Body of pancreas (tissue), 4 donors: Measurements from ENCODE around the gene GRID2. TPM values are rescaled to one million over a fixed set of nuclear protein-coding genes. Genes with fewer than 3 reads are reported as not detected.

Experiments used
- ATAC-seq: fragments of 150-250 bp; one replicate; pipeline ENCODE4 v1.9.1; 2016
- DNase-seq, 4 donors: peaks; one replicate each; pipeline ENCODE4 v3.0.0-alpha.2; 2019
- H3K27ac ChIP-seq, 4 donors: fragments of 200-600 bp; sonication (generic); 1 replicate in 3 of 4; 2 replicates in 1 of 4; pipeline versions ENCODE4 v1.5.1 to v1.6.1; 2016 to 2019; ENCODE audit warnings: mild to moderate bottlenecking in 1 of 4, mixed read lengths in 1 of 4, moderate library complexity in 1 of 4
- H3K27me3 ChIP-seq, 2 donors: fragments of 200-600 bp; sonication (generic); one replicate each; pipeline ENCODE4 v1.6.0; 2016; ENCODE audit warnings: mild to moderate bottlenecking in 1 of 2
- H3K36me3 ChIP-seq, 2 donors: fragments of 200-600 bp; sonication (generic); replicated peaks in 1 of 2; 2 replicates each; pipeline ENCODE4 v1.5.1; 2016; ENCODE audit warnings: low read depth in 2 of 2; ENCODE audit not compliant: insufficient read depth in 1 of 2
- H3K4me1 ChIP-seq: fragments of 200-600 bp; sonication (generic); one replicate; pipeline ENCODE4 v1.6.0; 2016
- H3K4me3 ChIP-seq, 2 donors: fragments of 200-600 bp; sonication (generic); 1 replicate in 1 of 2; 2 replicates in 1 of 2; pipeline ENCODE4 v1.5.1; 2016 to 2019
- H3K9me3 ChIP-seq, 3 donors: fragments of 200-600 bp; sonication (generic); 1 replicate in 2 of 3; 2 replicates in 1 of 3; pipeline ENCODE4 v1.5.1; 2016
- CTCF ChIP-seq, 7 experiments: fragments of 450-650 bp in 4 of 7; fragments of 200-600 bp in 3 of 7; sonication (generic) in 3 of 7; IDR thresholded peaks; one replicate each; pipeline ENCODE4 v1.5.1; 2016 to 2019; ENCODE audit warnings: antibody characterized with exemption in 7 of 7
- POLR2A ChIP-seq, 3 donors: fragments of 450-650 bp; IDR thresholded peaks; one replicate each; pipeline ENCODE4 v1.6.1; 2016; ENCODE audit warnings: antibody characterized with exemption in 3 of 3, mild to moderate bottlenecking in 2 of 3
- WGBS, 2 donors: methylation state at CpG; one replicate each; pipeline ENCODE4 v1.1.5; 2017; 5-methylcytosine and 5-hydroxymethylcytosine counted together
- intact Hi-C: fragments of 100-400 bp; cut with DNase I; formaldehyde crosslinking; loops from one replicate; pipeline ENCODE4 v1.15.1; 2023
- total RNA-seq, 2 donors: library from RNA; depleted of rRNA; stranded (reverse); fragments of >200 nt; gene quantifications; one replicate each; pipeline ENCODE4 v1.1.0, GENCODE V29; 2016

The GRID2 gene
- total RNA-seq, 2 donors from 2014 or later = not detected

- H3K4me1 ChIP-seq = no peaks in the 10 kb centered on the region
- TF ChIP-seq CTCF (IDR thresholded peaks at IDR 0.05) (no peak), POLR2A (IDR thresholded peaks at IDR 0.05) (no peak)
- intact Hi-C loops = no loop called here
- no peak overlapping the region for H3K27ac ChIP-seq
- no peaks in the 10 kb centered on the region for H3K36me3 ChIP-seq
- no peaks in the 10 kb centered on the region for H3K27me3 ChIP-seq
- DNase-seq (no peak), ATAC-seq (no peak)
- H3K9me3 ChIP-seq = no peaks in the 10 kb centered on the region
- H3K4me3 ChIP-seq = no peak overlapping the region
Observed at GRCh38 chr4:92830771-92831170, 527.0 kb downstream of the GRID2 start.

GRCh38 chr4:92840880-92841279 lies 537.1 kb downstream of the GRID2 start:
- Histone ChIP-seq H3K9me3 (no peaks in the 10 kb centered on the region), H3K27me3 (no peaks in the 10 kb centered on the region), H3K36me3 (no peaks in the 10 kb centered on the region), H3K4me1 (no peaks in the 10 kb centered on the region), H3K4me3 (no peak overlapping the region), H3K27ac (no peak overlapping the region)
- DNase-seq (no peak), ATAC-seq (no peak)
- intact Hi-C loops = no loop called here
- TF ChIP-seq POLR2A (IDR thresholded peaks at IDR 0.05) (no peak), CTCF (IDR thresholded peaks at IDR 0.05) (no peak)

GRCh38 chr4:92843784-92844183 lies 540.0 kb downstream of the GRID2 start:
- Histone ChIP-seq H3K4me3 (no peak overlapping the region), H3K27me3 (no peaks in the 10 kb centered on the region), H3K4me1 (no peaks in the 10 kb centered on the region), H3K9me3 (no peaks in the 10 kb centered on the region), H3K27ac (no peak overlapping the region), H3K36me3 (no peaks in the 10 kb centered on the region)
- DNase-seq (no peak), ATAC-seq (no peak)
- TF ChIP-seq CTCF (IDR thresholded peaks at IDR 0.05) (no peak), POLR2A (IDR thresholded peaks at IDR 0.05) (no peak)
- intact Hi-C loops = no loop called here
- 78 to 83% methylated on average over 4 of the region's 4 CpGs for WGBS, 2 donors

- Histone ChIP-seq H3K36me3 (no peaks in the 10 kb centered on the region), H3K4me1 (no peaks in the 10 kb centered on the region), H3K27me3 (no peaks in the 10 kb centered on the region), H3K9me3 (no peaks in the 10 kb centered on the region), H3K27ac (no peak overlapping the region), H3K4me3 (no peak overlapping the region)
- ATAC-seq (no peak), DNase-seq (no peak)
- TF ChIP-seq POLR2A (IDR thresholded peaks at IDR 0.05) = no peak
- TF ChIP-seq CTCF (IDR thresholded peaks at IDR 0.05) = no peak
- intact Hi-C loops = no loop called here
Observed at GRCh38 chr4:92847026-92847425, 543.3 kb downstream of the GRID2 start.

- H3K9me3 ChIP-seq = no peaks in the 10 kb centered on the region
- no peaks in the 10 kb centered on the region for H3K36me3 ChIP-seq
- TF ChIP-seq POLR2A (IDR thresholded peaks at IDR 0.05) (no peak), CTCF (IDR thresholded peaks at IDR 0.05) (no peak)
- H3K27me3 ChIP-seq = no peaks in the 10 kb centered on the region
- no peak overlapping the region for H3K4me3 ChIP-seq
- ATAC-seq (no peak), DNase-seq (no peak)
- intact Hi-C loops = no loop called here
- H3K27ac ChIP-seq = no peak overlapping the region
- H3K4me1 ChIP-seq = no peaks in the 10 kb centered on the region
Observed at GRCh38 chr4:92862509-92862908, 558.7 kb downstream of the GRID2 start.
